ENCODE data around the gene NFAM1.

Gene NFAM1

DNA sequence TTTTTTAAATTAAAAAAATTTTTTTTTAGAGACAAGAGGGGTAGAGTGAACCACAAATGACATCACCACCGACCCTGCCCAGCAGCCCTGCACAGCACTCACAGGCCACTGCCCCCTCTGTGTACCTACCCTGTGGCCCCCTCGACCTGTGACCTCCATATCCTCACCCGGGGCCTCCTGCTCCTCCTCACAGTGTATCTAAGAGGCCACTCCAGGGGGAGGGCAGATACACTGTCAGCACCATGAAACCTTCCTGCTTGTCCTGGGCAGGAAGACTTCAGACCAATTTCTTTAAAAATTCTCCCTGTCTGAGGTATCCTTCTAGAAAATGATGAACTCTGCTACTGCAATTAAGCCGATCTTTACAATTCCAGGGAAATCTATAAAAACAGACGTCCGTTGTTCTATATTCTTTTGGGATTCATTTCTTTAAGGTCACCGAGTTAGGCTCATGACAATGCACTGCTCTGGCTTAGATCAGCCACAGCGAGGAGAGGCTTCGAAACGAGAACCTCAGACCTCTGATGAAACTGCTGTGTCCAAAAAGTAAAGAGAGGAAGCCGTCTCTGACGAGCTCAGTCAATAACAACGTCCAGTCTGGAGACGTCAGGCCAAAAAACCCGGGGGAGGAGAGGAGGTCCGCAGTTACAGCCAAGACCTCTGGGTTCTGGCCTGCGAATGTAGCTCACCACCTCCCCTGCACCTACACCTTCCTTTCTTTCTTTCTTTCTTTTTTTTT is 17.5 kb downstream of the NFAM1 start:
- no peak for DNase-seq

- no peak for DNase-seq
Measured at GRCh38 chr22:42414021-42414420, 18.2 kb downstream of the NFAM1 start.

GRCh38 chr22:42412744-42413333 is 19.4 kb downstream of the NFAM1 start:
- no peak for DNase-seq

DNA sequence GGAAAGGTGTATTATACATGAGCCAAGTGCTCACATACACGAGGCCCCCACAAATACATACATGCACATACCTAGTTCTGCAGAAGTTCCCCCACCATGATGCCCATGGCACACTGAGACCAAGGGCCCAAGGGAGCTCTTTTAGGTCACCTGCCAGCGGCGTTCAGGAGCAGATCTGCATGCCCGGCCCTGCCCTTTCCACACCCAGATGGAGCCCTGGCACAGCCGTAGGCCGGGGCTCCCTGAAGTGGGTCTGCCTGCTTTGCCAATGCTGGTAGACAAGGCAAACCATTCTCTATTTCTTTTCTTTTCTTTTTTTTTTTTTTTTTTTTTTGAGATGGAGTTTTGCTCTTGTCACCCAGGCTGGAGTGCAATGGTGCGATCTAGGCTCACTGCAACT is 21.5 kb downstream of the NFAM1 start:
- DNase-seq: no peak

GRCh38 chr22:42408810-42409529 is 23.2 kb downstream of the NFAM1 start:
- DNase-seq: no peak

- no peak for DNase-seq
Measured at GRCh38 chr22:42408276-42408675, 23.9 kb downstream of the NFAM1 start.

GRCh38 chr22:42404266-42404665 is 27.9 kb downstream of the NFAM1 start:
- DNase-seq: no peak

- DNase-seq: no peak
Measured at GRCh38 chr22:42401535-42402334, 30.5 kb downstream of the NFAM1 start.

DNA sequence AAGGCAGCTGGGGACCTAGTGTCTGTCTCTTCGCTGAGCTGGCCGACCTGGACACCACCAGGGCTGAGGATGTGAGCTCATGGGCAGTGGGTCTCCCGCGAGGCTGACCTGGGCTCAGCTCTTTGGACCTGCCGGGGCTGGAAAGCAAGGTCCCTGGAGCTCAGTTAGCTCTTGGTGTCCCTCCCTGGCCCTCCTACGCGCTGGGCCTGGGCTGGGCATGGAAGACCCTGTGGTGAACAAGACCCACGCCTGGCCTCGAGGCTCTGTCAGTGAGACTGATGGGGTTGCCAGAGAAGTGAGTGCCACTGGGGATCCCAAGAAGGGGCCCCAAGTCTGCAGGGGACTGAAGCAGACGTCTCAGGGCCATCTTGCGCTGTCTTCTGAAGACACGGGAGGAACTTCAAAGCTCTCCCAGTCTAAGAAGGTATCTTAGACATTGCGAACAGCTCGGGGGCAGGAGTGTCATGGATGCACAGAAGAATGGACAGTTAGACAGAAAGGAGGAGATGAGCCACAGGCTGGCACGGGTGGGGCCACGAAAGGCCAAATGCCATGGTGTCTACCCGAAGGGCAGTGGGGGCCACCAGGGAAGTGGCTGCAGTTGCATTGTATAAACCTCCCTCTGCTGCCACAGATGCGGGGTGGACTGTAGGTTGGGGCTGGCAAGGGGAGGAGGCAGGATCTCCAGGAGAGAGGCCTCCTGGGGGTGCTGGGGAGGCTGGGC is 31.2 kb downstream of the NFAM1 start:
- no peak for DNase-seq

- no peak for DNase-seq
Measured at GRCh38 chr22:42399315-42400271, 32.6 kb downstream of the NFAM1 start.

DNA sequence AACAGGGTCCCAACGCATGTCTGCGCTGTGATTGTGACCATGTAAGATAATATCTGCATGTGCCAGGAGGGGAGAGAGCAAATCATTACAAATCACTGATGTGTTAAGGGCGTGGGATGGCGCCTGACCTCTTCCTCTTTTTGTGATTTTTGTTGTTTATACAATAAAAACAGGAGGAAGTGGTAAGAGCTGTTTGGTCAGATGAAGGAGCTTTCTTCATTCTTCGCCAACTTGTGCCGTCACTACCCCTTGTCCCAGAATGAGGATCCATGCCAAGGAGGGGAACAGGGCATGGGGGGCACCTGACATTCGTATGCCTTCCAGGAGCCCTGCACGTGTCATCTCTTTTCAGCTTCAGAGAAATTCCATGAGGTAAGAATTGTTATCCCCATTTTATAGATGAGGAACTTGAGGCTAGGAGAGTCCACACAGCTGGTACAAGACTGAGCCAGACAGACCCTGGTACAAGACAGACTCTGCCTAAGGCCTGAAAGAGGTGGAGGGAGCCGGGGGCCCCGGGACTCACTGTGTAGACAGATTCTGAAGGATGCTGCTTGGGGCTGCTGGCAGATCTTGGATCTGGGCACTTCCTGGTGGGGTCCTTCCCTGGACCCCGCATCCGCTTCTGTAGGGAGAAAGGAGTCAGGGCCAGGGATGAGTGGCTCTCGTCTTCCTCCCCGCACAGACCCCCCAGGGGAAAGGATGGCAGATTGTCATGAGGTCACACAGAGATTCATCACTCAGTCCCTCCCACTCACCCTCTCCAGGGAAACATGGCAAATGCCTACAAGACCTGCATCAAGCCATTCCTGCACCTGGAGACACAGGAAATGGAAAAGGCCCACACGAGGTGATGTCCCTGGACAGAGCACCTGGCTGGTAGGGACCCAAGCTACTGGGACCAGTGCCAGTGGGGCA is 34.6 kb downstream of the NFAM1 start:
- no peak for DNase-seq

DNA sequence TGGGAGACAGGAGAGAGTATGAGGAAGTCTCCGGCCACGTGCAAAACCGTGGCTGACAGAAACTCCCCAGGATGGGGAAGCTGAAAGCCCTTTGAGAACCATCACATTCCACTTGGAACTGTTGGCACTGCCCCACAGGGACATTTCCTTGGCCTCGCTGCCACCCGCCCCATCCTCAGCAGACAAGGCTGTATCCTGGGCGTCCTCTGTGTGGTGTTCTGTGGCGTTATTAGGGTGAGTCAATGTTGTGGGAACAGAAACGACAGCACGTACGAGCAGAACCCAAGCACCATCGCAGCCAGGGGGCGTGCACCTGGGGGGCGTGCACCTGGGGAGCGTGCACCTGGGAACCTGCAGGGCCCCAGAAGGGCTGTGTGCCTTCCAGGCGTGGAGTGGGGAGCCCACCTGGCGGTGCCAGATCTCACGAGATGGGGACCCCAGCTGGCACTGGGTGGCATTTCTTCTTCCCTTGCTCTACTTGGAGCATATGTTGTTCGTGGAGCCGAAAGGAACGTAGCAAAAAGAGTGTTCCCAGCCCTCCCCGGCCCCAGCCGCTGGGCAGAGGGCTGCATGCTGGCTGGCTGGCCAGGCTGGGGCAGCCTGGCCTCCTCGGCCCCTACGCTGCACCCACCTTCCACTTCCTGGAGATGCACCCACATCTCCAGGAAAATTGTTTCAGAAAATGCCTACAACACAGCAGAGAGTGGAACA is 35.4 kb downstream of the NFAM1 start:
- no peak for DNase-seq

DNA sequence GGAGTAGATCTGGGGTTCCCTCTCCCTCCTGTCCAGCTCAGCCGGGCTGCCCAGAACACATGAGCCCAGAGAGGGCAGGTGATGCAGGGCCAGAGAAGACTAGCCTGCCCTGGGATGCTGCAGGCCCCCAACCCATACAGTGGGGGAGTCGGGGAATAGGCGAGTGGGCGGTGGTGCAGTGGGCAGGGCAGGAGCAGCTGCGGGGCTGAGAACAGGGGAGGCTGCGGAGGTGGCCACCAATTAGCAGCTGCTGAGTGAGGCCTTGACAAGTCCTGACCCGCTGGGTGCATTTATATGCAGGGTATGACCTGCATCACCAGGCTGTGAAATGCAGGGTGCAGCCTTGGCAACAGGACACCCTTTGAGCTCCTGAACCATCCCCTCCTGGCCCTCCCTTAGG is 43.1 kb downstream of the NFAM1 start:
- DNase-seq: no peak

DNA sequence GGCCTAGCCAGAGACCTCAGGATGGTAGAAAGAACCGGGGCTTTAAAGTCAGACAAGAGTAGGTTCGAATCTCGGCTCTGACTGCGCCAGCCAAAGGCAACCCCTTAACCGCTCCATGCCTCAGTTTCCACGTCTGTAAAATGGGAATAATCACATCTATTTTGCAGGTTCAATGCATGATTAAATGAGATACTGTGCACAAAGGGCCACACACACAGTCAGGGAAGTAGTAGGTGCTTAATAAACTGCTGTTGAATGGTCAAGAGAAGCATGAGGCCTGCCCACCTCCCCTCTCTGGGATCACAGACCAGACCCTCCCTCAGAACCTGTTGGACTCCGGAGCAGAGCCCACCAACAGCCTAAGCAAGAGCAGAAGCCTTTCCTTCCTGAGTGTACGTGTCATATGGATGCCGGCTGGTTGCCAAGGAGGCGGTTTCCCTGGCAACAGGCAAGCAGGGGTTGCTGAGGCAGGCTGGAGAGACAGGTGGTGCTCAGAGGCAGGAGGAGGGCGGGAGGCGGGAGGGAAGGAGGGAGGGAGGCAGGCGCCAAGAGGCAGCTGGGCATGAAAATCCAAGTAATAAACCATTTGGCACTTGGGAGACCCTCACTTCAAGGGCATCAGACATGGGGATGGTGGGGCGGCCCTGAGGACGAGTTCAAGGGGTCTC is 43.9 kb downstream of the NFAM1 start:
- DNase-seq: peak; percentile 17

GRCh38 chr22:42387631-42388030 is 44.6 kb downstream of the NFAM1 start:
- DNase-seq: no peak

DNA sequence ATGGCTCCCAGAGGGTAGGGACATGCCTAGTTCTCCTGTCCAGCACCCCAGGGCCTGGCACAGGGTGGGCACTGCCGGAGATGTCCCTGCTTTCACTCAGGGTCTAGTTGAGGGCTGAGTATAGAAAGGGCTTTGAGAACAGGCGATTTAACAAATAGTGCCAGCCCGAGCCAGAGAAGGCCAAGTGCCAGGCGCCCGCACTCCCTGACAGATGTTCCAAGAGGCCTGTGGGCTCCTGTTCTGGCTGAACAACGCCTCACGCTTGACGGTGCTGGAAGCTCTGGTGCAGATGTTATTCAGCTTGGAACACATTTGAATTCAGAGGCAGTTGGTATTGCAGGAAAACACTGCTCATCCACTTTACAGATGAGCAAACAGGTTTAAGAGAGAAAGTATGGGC is 46.5 kb downstream of the NFAM1 start:
- no peak for DNase-seq

- DNase-seq: no peak
Measured at GRCh38 chr22:42384506-42384905, 47.7 kb downstream of the NFAM1 start.

- no peak for DNase-seq
Measured at GRCh38 chr22:42383851-42384417, 48.3 kb downstream of the NFAM1 start.

DNA sequence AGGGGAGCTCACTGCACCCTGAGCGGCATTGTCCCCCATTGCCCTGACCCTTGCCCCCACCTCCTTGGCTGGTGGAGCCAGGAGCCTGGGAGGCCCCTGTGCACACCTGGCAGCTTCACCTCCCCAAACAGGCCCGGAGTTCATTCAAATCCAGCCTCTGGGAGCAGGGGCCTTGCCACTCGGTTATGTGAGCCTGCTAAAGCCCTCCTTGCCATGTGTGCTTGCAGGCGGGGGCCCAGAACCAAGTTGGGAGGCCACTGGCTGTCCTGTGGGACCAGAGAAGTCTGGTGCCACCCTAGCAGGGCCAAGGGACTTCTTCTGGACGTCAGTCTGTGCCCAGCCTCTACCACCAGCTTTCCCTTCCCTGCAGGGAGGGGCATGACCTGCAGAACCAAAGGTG is 48.9 kb downstream of the NFAM1 start:
- DNase-seq: no peak
